GM20431 (cell line): ENCODE data around the gene EPB41L5.

Experiments
- in situ Hi-C: fragments of 300-500 bp; cut with MseI, MboI; formaldehyde crosslinking; loops from one replicate; pipeline ENCODE4 v1.15.0; 2020; ENCODE audit warnings: low sequenced_read_pairs; ENCODE audit not compliant: unreplicated experiment

The EPB41L5 gene

GRCh38 chr2:120177973-120178372 lies 165.1 kb downstream of the EPB41L5 start:
- in situ Hi-C loops: no loop called here

- in situ Hi-C loops: no loop called here
Measured at GRCh38 chr2:120179396-120179795, 166.5 kb downstream of the EPB41L5 start.

- in situ Hi-C loops: no loop called here
Measured at GRCh38 chr2:120180066-120180465, 167.2 kb downstream of the EPB41L5 start.

GRCh38 chr2:120182019-120182560 lies 169.2 kb downstream of the EPB41L5 start:
- in situ Hi-C loops: no loop called here

GRCh38 chr2:120189189-120189588 lies 176.3 kb downstream of the EPB41L5 start:
- in situ Hi-C loops: no loop called here

- in situ Hi-C loops: no loop called here
Measured at GRCh38 chr2:120192280-120192679, 179.4 kb downstream of the EPB41L5 start.

GRCh38 chr2:120195553-120195952 lies 182.7 kb downstream of the EPB41L5 start:
- in situ Hi-C loops: no loop called here

- in situ Hi-C loops: loop anchor here (25.0 kb wide), 1 partner anchor 112 kb away; no protein-coding TSS in a partner anchor
Measured at GRCh38 chr2:120199817-120200459, 187.1 kb downstream of the EPB41L5 start.

- in situ Hi-C loops: loop anchor here (25.0 kb wide), 1 partner anchor 109 kb away; no protein-coding TSS in a partner anchor
Measured at GRCh38 chr2:120203251-120204021, 190.6 kb downstream of the EPB41L5 start.

- in situ Hi-C loops: loop anchor here (25.0 kb wide), 1 partner anchor 108 kb away; no protein-coding TSS in a partner anchor
Measured at GRCh38 chr2:120204022-120204405, 191.1 kb downstream of the EPB41L5 start.

GRCh38 chr2:120204417-120204816 lies 191.5 kb downstream of the EPB41L5 start:
- in situ Hi-C loops: loop anchor here (25.0 kb wide), 1 partner anchor 108 kb away; no protein-coding TSS in a partner anchor

GRCh38 chr2:120204945-120205670 lies 192.2 kb downstream of the EPB41L5 start:
- in situ Hi-C loops: loop anchor here (25.0 kb wide), 1 partner anchor 107 kb away; no protein-coding TSS in a partner anchor

- in situ Hi-C loops: loop anchor here (25.0 kb wide), 1 partner anchor 106 kb away; no protein-coding TSS in a partner anchor
Measured at GRCh38 chr2:120206022-120206581, 193.2 kb downstream of the EPB41L5 start.

GRCh38 chr2:120208381-120209353 lies 195.8 kb downstream of the EPB41L5 start:
- in situ Hi-C loops: loop anchor here (25.0 kb wide), 1 partner anchor 104 kb away; no protein-coding TSS in a partner anchor

- in situ Hi-C loops: loop anchor here (25.0 kb wide), 1 partner anchor 103 kb away; no protein-coding TSS in a partner anchor
Measured at GRCh38 chr2:120209427-120210269, 196.8 kb downstream of the EPB41L5 start.

GRCh38 chr2:120210270-120210693 lies 197.4 kb downstream of the EPB41L5 start:
- in situ Hi-C loops: loop anchor here (25.0 kb wide), 1 partner anchor 102 kb away; no protein-coding TSS in a partner anchor

GRCh38 chr2:120218181-120218580 lies 205.3 kb downstream of the EPB41L5 start:
- in situ Hi-C loops: loop anchor here (25.0 kb wide), 1 partner anchor 94 kb away; no protein-coding TSS in a partner anchor
